HepG2 (cell line): ENCODE results near the gene RAB1B. TPM values are rescaled to one million over a fixed set of nuclear protein-coding genes. Genes with fewer than 3 reads are reported as not detected.
A peak's percentile ranks its signal among the peaks of the same experiment; 100 is the strongest.

Experiments used
- ARID4A ChIP-seq: sonication (generic); formaldehyde crosslinking; IDR thresholded peaks from 2 replicates; pipeline ENCODE4 v1.5.0; 2020; ENCODE audit warnings: mild to moderate bottlenecking, missing genetic modification reagents, borderline replicate concordance
- CC2D1A ChIP-seq: sonication (generic); formaldehyde crosslinking; IDR thresholded peaks from 2 replicates; pipeline ENCODE4 v1.8.1; 2023; ENCODE audit warnings: mild to moderate bottlenecking, missing genetic modification reagents
- FOXP4 ChIP-seq: sonication (generic); formaldehyde crosslinking; IDR thresholded peaks from 2 replicates; pipeline ENCODE4 v1.4.0; 2020; ENCODE audit warnings: missing genetic modification reagents
- GPBP1L1 ChIP-seq: sonication (generic); formaldehyde crosslinking; IDR thresholded peaks from 2 replicates; pipeline ENCODE4 v1.5.0; 2020; ENCODE audit warnings: mild to moderate bottlenecking, missing genetic modification reagents
- IKZF1 ChIP-seq: fragments of 450-650 bp; IDR thresholded peaks from 2 replicates; pipeline ENCODE4 v1.7.1; 2016
- LCORL ChIP-seq, 2 experiments: fragments of 450-650 bp in 1 of 2; sonication (generic) in 1 of 2; formaldehyde crosslinking in 1 of 2; IDR thresholded peaks; 2 replicates each; pipeline versions ENCODE4 v1.5.0 to v1.6.1; 2017 to 2020; ENCODE audit warnings: antibody characterized with exemption in 1 of 2, missing genetic modification reagents in 1 of 2
- MAX ChIP-seq: IDR thresholded peaks from 2 replicates; pipeline ENCODE4 v1.6.1; 2012; ENCODE audit warnings: inconsistent platforms
- MED8 ChIP-seq: sonication (generic); formaldehyde crosslinking; IDR thresholded peaks from 2 replicates; pipeline ENCODE4 v1.8.1; 2023; ENCODE audit warnings: mild to moderate bottlenecking, missing genetic modification reagents; ENCODE audit not compliant: insufficient replicate concordance
- MXD3 ChIP-seq: IDR thresholded peaks from 2 replicates; pipeline ENCODE4 v1.6.1; 2016; ENCODE audit warnings: mild to moderate bottlenecking, missing biosample characterization, missing genetic modification reagents
- RAD21 ChIP-seq: fragments of 450-650 bp; formaldehyde crosslinking; IDR thresholded peaks from 2 replicates; pipeline ENCODE4 v1.5.0; 2020; ENCODE audit warnings: mild to moderate bottlenecking
- REL ChIP-seq: sonication (generic); formaldehyde crosslinking; conservative IDR thresholded peaks from 2 replicates; pipeline ENCODE4 v1.8.0; 2022; ENCODE audit warnings: mild to moderate bottlenecking, missing genetic modification reagents, moderate library complexity
- SCMH1 ChIP-seq: sonication (generic); formaldehyde crosslinking; IDR thresholded peaks from 2 replicates; pipeline ENCODE4 v1.9.0; 2021; ENCODE audit warnings: missing genetic modification reagents, mild to moderate bottlenecking, borderline replicate concordance
- SPEN ChIP-seq: sonication (generic); formaldehyde crosslinking; IDR thresholded peaks from 2 replicates; pipeline ENCODE4 v1.5.1; 2020; ENCODE audit warnings: low read depth, mild to moderate bottlenecking, missing genetic modification reagents
- ZNF331 ChIP-seq: sonication (generic); formaldehyde crosslinking; IDR thresholded peaks from 2 replicates; pipeline ENCODE4 v1.4.0; 2020; ENCODE audit warnings: missing genetic modification reagents
- ZNF33B ChIP-seq: sonication (generic); formaldehyde crosslinking; IDR thresholded peaks from 2 replicates; pipeline ENCODE4 v1.5.1; 2020; ENCODE audit warnings: mild to moderate bottlenecking, missing genetic modification reagents
- ZNF550 ChIP-seq: sonication (generic); formaldehyde crosslinking; IDR thresholded peaks from 2 replicates; pipeline ENCODE4 v1.4.0; 2020; ENCODE audit warnings: mild to moderate bottlenecking, missing genetic modification reagents, borderline replicate concordance
- ZNF556 ChIP-seq: sonication (generic); formaldehyde crosslinking; IDR thresholded peaks from 2 replicates; pipeline ENCODE4 v1.4.0; 2020; ENCODE audit warnings: mild to moderate bottlenecking, missing genetic modification reagents, borderline replicate concordance
- ZNF781 ChIP-seq: sonication (generic); formaldehyde crosslinking; IDR thresholded peaks from 2 replicates; pipeline ENCODE4 v1.5.1; 2020; ENCODE audit warnings: borderline replicate concordance, mild to moderate bottlenecking, missing genetic modification reagents; ENCODE audit errors: not compliant biosample characterization
- ZNF784 ChIP-seq: sonication (generic); formaldehyde crosslinking; IDR thresholded peaks from 2 replicates; pipeline ENCODE4 v1.5.1; 2020; ENCODE audit warnings: missing genetic modification reagents, mild to moderate bottlenecking, borderline replicate concordance
- polyA plus RNA-seq, 8 experiments: library from polyadenylated mRNA; depleted of rRNA in 3 of 8; stranded (reverse) in 7 of 8; unstranded in 1 of 8; fragments of >200 nt; fragmentation: Illumina TruSeq in 4 of 8; extraction: Trizol in 4 of 8; gene quantifications; 2 replicates each; pipeline versions ENCODE4 v1.2.1 to v1.2.3, GENCODE V29; 2011 to 2016; ENCODE audit warnings: low read depth in 4 of 8, missing spikeins in 1 of 8, mixed read lengths in 1 of 8; ENCODE audit not compliant: insufficient read depth in 1 of 8
- total RNA-seq, 5 experiments: library from RNA; depleted of rRNA; stranded (reverse); fragments of >200 nt; fragmentation: Illumina TruSeq; extraction: Trizol; gene quantifications; 2 replicates each; pipeline ENCODE4 v1.2.3, GENCODE V29; 2016; ENCODE audit warnings: low read depth in 1 of 5

The RAB1B gene
- total and polyA plus RNA-seq, 2 of the 13 experiments (the other 11 are each of a cell fraction or from before 2014, with no cell fraction given): 77.9 to 87.9 TPM

- TF ChIP-seq GPBP1L1 (CRISPR knock-in tag) (no peak), MED8 (CRISPR knock-in tag) (no peak), SCMH1 (no peak), SPEN (no peak), MAX (peak; percentile 49; the same call in 1 of the 2 replicates), RAD21 (CRISPR knock-in tag) (no peak; the same call in 1 of the 2 replicates), MXD3 (CRISPR knock-in tag) (no peak), REL (CRISPR knock-in tag) (no peak), ZNF550 (CRISPR knock-in tag) (no peak), IKZF1 (no peak), CC2D1A (CRISPR knock-in tag) (no peak), ZNF556 (no peak), ZNF33B (no peak), FOXP4 (CRISPR knock-in tag) (no peak), ZNF784 (CRISPR knock-in tag) (no peak), ARID4A (peak; percentile 52; the same call in 1 of the 2 replicates), LCORL (IDR thresholded peaks at IDR 0.05) (no peak), LCORL (CRISPR knock-in tag; IDR thresholded peaks at IDR 0.05) (no peak), ZNF781 (CRISPR knock-in tag) (no peak), ZNF331 (CRISPR knock-in tag) (no peak)
These were observed 9.3 kb downstream of the RAB1B start, which contains the start of gene CNIH2 (continued) for GRCh38 chr11:66277471-66278362.
